ENCODE data around the gene YES1.
"Not testable (repeated sequence)": the region's sequence is repeated elsewhere in the genome, so short reads cannot be mapped to it uniquely, and the experiment has no call there.

Gene YES1

DNA sequence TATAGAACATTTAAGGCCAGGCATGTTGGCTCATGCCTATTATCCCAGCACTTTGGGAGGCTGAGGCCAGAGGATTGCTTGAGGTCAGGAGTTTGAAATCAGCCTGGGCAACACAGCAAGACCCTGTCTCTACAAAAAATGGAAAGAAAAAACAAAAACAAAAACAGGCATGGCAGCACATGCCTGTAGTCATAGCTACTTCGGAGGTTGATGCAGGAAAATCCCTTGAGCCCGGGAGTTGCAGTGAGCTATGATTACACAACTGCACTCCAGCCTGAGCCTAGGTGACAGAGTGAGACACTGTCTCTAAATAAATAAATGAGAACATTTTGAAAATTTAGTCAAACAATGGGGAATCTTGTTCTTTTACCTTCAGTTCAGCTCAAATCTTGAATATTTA is 12.1 kb upstream of the YES1 start:
- no peak for DNase-seq (ENCODE audit: low read depth in 1 of 2, low spot score in 1 of 2)

DNA sequence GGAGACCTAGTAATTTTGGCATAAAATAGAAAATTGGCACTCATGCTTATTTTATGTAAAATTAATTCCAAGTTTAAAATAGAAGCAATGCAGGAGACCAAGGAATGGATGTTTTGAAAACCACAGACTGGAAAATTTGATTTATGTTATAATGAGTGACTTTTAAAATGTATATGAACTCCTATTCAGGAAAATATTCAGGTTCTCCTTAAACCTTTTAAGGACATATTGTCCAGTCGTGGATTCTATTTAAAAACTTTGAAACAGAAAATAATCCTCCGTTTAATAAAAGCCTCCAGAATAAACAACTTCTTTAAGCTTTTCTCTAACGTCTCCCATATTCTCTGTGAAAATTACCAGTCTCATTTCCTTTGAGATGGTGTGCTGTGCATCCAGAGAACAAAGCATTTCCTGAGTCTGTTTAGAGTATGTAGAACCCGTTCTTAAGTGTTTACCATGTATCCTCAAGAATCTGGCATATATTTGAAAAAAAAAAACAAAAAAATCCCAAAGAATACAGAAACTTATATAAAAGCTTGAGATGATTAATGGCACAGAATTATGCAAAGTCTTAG is 8.6 kb upstream of the YES1 start:
- no peak for DNase-seq (ENCODE audit: low read depth in 1 of 2, low spot score in 1 of 2)

GRCh38 chr18:816869-817268 is 4.8 kb upstream of the YES1 start:
- DNase-seq (ENCODE audit: low read depth in 1 of 2, low spot score in 1 of 2) = no peak

- DNase-seq (ENCODE audit: low read depth in 1 of 2, low spot score in 1 of 2) = no peak
These were observed 4.1 kb upstream of the YES1 start for GRCh38 chr18:816088-816653.

DNA sequence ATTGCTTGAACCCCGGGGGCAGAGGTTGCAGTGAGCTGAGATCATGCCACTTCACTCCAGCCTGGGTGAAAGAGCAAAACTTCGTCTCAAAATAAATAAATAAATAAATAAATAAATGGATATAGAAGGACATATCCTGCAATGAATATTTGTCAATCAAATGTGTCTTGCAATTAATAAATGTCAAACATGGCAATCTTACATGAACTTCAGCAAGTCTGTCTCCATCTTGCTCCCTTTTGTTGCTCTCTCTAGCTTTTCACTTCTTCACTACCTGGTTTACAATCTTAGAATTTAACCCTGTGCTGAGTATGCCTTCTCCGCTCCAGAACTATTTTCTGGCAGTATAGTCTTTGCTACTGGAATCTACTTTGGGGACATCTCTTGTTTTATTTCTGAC is 3.3 kb upstream of the YES1 start:
- DNase-seq (ENCODE audit: low read depth in 1 of 2, low spot score in 1 of 2) = no peak

DNA sequence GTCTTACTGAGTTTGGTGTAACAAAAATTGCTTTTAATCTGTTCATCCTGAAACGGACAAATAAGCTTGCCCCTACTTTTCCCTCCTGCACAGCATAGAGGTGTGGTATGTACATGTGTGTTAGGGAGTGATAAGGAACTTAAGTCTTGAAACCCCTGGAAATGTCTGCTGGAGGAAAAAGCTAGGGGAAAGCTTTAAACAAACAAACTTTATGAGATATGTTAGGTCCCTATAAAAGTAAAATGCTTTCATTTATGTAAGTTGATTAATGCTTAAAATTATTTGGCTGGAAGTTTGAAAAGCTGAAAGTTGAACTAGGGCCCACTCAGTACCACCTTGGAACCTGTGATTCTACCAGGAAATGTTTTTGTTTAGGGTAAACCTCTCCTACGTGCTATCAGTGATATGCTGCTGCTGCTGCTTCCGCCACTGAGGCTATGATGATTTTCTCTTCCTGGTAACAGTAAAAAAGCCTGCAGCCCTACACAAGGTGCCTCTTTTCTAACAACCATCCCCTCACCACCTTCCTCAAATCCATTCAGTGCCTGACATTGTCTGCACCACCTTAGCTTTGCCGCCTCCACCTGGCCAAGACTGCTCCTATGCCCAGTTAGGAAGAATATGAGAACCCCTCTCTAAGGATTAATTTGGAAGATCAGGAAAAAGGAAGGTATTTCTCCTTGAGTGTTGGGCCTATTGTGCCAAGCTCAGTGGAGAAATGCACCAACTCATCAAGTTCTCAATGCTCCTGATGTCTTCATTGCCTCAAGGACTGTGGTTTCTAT is 2.5 kb upstream of the YES1 start:
- DNase-seq (ENCODE audit: low read depth in 1 of 2, low spot score in 1 of 2) = no peak

GRCh38 chr18:813172-814071 is 1.4 kb upstream of the YES1 start:
- peak; percentile 30 to 36 for DNase-seq (ENCODE audit: low read depth in 1 of 2, low spot score in 1 of 2)

DNA sequence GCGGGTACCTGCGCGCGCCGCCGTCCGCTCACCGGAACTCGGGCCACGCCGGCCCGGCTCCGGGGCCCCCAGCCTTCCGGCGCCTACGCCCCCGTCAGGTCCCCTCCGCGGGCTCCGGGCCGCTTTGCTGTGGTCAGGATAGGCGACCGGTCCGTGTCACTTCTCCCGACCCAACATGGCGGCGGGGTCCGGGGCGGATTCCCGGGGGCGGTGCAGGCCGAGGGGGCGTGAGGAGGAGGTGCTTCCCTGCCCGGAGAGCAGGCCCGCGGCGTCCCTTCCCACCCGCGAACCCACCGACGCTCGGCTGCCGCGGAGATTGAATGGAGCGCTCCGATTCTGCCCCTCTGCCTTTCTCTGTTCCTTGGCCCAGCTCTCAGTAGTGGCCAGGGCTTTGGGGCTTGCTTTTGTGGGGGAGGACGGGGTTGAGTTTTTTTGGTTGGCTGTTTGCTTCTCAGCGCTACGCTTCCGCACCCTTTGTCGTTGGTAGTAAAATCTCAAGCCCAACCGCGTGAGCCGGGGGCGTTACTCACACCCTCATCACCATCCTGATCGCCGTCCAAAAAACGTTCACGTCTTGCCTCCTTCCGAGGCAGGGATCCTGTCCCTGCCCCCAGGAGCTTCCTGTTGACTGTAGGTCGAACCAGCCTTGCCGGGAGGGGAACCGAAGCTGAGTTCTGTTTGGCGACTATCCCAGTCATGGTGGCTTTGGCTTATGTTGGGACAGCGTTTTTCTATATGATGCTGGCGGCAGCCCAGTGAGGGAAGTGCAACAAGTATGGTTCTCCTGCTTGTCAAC is 532 bp upstream of the YES1 start:
- DNase-seq (ENCODE audit: low read depth in 1 of 2, low spot score in 1 of 2) = peak; percentile 58 to 62

GRCh38 chr18:811182-811891 is 705 bp downstream of the YES1 start:
- DNase-seq (ENCODE audit: low read depth in 1 of 2, low spot score in 1 of 2) = no peak

- no peak for DNase-seq (ENCODE audit: low read depth in 1 of 2, low spot score in 1 of 2)
These were observed 1.9 kb downstream of the YES1 start for GRCh38 chr18:809985-810642.

DNA sequence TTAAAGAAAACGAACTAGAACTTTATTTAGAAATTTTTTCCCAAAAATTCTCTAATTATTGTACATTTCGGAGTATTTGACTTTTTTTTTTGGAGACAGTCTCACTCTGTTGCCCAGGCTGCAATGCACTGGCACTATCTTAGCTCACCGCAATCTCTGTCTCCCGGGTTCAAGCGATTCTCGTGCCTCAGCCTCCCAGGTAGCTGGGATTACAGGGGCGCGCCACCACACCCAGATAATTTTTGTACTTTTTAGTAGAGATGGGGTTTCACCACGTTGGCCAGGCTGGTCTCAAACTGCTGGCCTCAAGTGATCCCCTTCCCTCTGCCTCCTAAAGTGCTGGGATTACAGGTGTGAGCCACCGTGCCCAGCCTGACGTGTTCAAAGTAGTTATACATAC is 2.8 kb downstream of the YES1 start:
- not testable (repeated sequence) for DNase-seq (ENCODE audit: low read depth in 1 of 2, low spot score in 1 of 2)

GRCh38 chr18:808502-808901 is 3.5 kb downstream of the YES1 start:
- DNase-seq (ENCODE audit: low read depth in 1 of 2, low spot score in 1 of 2) = no peak

DNA sequence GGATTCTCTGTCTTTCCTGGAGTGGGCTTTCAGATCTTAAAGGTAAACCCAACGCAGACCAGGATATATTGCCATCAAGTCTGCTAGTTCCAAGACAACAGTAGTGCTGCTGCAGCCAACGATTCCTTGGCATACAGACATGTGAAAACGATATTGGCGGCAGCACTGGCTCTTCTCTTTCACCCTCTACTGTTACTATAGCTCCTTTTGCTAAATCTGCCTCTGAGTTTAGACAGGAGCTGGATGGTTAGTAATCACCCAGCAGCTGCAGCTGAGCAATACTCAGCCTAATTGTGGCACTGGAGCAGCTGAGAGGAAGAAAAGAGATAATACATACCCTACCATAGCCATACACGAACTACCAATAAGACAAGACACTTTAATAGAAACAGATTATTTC is 4.0 kb downstream of the YES1 start:
- no peak for DNase-seq (ENCODE audit: low read depth in 1 of 2, low spot score in 1 of 2)

GRCh38 chr18:805755-806110 is 6.3 kb downstream of the YES1 start:
- no peak for DNase-seq (ENCODE audit: low read depth in 1 of 2, low spot score in 1 of 2)

GRCh38 chr18:805008-805754 is 6.9 kb downstream of the YES1 start:
- DNase-seq (ENCODE audit: low read depth in 1 of 2, low spot score in 1 of 2) = no peak

DNA sequence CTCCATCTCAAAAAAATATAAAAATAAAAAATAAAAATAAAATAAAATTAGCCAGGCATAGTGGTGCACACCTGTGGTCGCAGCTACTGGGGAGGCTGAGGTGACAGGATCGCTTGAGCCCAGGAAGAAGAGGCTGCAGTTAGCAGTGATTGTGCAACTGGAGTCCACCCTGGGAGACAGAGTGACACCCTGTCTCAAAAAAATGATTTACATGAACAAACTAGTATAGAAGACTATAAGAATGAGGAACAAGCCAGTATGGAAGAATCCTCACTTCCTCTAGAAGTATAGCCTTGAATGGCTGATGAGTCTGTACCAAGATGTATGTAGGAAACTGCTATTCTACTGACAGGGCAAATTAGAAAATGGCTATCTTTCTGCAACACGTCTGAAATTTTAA is 10.9 kb downstream of the YES1 start:
- DNase-seq (ENCODE audit: low read depth in 1 of 2, low spot score in 1 of 2) = no peak

DNA sequence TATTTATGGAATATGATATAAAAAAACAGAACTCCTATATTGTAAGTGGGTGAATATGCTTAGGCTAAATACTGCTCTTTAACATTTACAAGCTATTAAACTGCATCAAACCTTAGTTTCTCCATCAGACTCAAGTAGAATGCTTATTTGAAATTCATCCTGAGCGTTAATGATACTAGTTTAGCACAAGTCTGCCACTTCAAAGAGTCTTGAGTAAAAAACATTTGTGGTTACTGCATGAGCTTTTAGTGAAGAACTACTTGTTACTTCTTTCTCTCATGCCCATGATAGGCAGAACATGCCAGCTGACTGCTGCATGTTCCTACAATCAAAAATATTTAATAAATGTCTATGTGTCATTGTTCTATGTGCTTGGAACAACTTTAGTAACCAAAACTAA is 12.1 kb downstream of the YES1 start:
- no peak for DNase-seq (ENCODE audit: low read depth in 1 of 2, low spot score in 1 of 2)

DNA sequence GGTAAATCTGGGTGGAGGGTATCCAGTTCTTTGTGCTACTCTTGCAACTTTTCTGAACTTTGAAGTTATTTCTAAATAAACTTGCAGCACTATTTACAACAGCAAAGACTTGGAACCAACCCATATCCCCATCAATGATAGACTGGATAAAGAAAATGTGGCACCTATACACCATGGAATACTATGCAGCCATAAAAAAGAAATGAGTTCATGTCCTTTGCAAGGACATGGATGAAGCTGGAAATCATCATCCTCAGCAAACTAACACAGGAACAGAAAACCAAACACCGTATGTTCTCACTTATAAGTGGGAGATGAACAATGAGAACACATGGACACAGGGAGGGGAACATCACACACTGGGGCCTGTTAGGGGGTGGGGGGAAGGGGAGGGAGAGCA is 16.7 kb downstream of the YES1 start:
- DNase-seq (ENCODE audit: low read depth in 1 of 2, low spot score in 1 of 2) = not testable (repeated sequence)

DNA sequence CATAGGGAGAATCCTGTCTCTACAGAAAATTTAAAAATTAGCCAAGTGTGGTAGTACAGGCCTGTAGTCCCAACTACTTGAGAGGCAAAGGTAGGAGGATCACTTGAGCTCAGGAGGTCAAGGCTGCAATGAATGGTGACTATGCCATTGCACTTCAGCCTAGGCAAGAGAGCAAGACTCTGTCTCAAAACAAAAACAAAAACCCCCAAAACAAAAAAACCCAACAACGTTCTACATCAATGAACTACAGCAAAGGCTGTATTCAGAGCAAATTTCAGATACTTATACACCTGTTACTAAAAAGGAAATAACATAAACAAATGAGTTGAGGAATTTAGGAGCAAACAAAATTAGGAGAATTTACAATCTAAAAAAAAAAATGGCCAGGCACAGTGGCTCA is 22.6 kb downstream of the YES1 start:
- no peak for DNase-seq (ENCODE audit: low read depth in 1 of 2, low spot score in 1 of 2)

Measured in stimulated activated CD4-positive, alpha-beta T cell treated with anti-CD3 and anti-CD28 coated beads, Interleukin-15, amount 100 ng/mL, for 1 hour (primary cell).